Measurements from ENCODE around the gene HRH1. TPM values are rescaled to one million over a fixed set of nuclear protein-coding genes. Genes with fewer than 3 reads are reported as not detected.

HRH1 gene
- total and polyA plus RNA-seq, 2 of the 13 experiments (the other 11 are each of a cell fraction or from before 2014, with no cell fraction given), result not detected

DNA sequence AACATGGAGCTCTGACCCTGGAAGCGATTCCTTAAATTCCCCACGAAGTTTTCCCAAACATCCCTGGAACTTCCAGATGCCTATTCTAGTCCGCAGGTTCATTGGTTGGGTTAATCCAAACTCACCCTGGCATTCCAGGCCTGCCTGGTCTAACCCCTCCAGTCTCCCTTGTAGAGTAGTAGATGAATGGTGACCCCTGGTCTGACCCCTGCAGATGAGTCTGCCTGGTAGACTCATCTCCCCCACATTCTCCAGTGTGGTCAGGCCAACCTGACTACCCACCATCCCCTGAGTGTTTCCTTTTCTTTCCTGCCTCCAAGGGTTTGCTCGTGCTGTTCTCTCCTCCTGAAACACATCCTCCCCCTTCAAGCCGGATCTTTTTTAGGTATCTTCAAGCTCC, 10.8 kb upstream of the HRH1 start (continued):
- TF ChIP-seq STAT6 (CRISPR knock-in tag; IDR thresholded peaks at IDR 0.05; ENCODE audit: borderline replicate concordance), result no peak
- TF ChIP-seq CBX5 (CRISPR knock-in tag; IDR thresholded peaks at IDR 0.05; ENCODE audit: borderline replicate concordance), result no peak
- TF ChIP-seq, protein P1, sequence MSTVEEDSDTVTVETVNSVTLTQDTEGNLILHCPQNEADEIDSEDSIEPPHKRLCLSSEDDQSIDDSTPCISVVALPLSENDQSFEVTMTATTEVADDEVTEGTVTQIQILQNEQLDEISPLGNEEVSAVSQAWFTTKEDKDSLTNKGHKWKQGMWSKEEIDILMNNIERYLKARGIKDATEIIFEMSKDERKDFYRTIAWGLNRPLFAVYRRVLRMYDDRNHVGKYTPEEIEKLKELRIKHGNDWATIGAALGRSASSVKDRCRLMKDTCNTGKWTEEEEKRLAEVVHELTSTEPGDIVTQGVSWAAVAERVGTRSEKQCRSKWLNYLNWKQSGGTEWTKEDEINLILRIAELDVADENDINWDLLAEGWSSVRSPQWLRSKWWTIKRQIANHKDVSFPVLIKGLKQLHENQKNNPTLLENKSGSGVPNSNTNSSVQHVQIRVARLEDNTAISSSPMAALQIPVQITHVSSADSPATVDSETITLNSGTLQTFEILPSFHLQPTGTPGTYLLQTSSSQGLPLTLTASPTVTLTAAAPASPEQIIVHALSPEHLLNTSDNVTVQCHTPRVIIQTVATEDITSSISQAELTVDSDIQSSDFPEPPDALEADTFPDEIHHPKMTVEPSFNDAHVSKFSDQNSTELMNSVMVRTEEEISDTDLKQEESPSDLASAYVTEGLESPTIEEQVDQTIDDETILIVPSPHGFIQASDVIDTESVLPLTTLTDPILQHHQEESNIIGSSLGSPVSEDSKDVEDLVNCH (CRISPR knock-in tag; IDR thresholded peaks at IDR 0.05), result no peak
- no peak for TF ChIP-seq MAFF (IDR thresholded peaks at IDR 0.05; ENCODE audit: low read depth, low read length)
- TF ChIP-seq, protein P2, sequence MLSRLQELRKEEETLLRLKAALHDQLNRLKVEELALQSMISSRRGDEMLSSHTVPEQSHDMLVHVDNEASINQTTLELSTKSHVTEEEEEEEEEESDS (CRISPR knock-in tag; IDR thresholded peaks at IDR 0.05; ENCODE audit: borderline replicate concordance), result no peak
- no peak for TF ChIP-seq KIAA2018 (CRISPR knock-in tag; IDR thresholded peaks at IDR 0.05; ENCODE audit: borderline replicate concordance)
